Dermis blood vessel endothelial cell (primary cell): Measurements from ENCODE around the gene FAM83E. TPM values are rescaled to one million over a fixed set of nuclear protein-coding genes. Genes with fewer than 3 reads are reported as not detected.
A peak's percentile ranks its signal among the peaks of the same experiment; 100 is the strongest.
"Not testable (repeated sequence)": the region's sequence is repeated elsewhere in the genome, so short reads cannot be mapped to it uniquely, and the experiment has no call there.

Experiments
- DNase-seq: peaks from one replicate; pipeline ENCODE4 v3.0.0; 2010
- total RNA-seq: library from RNA; depleted of rRNA; stranded (reverse); fragments of >200 nt; gene quantifications from 2 replicates; pipeline ENCODE4 v1.2.3, GENCODE V29; 2014

FAM83E gene
- total RNA-seq, 1 donor from 2014 or later, result not detected

GRCh38 chr19:48611872-48612271 is 3.0 kb downstream of the FAM83E start:
- DNase-seq, result no peak

- no peak for DNase-seq
Measured at GRCh38 chr19:48609571-48610108, 5.2 kb downstream of the FAM83E start.

GRCh38 chr19:48608798-48609263 is 6.0 kb downstream of the FAM83E start:
- DNase-seq, result peak; percentile 65

- no peak for DNase-seq
Measured at GRCh38 chr19:48607359-48607755, 7.5 kb downstream of the FAM83E start.

GRCh38 chr19:48606463-48607358 is 8.2 kb downstream of the FAM83E start, which contains the start of gene SPACA4:
SPACA4 (plus strand) TSS chr19:48606742; CDS start chr19:48606979, 237 bp downstream.
- DNase-seq, result no peak

GRCh38 chr19:48603850-48604249 is 11.0 kb downstream of the FAM83E start:
- no peak for DNase-seq

- DNase-seq, result no peak
Measured at GRCh38 chr19:48603449-48603848, 11.4 kb downstream of the FAM83E start.

- DNase-seq, result no peak
Measured at GRCh38 chr19:48603001-48603400, 11.9 kb downstream of the FAM83E start.

GRCh38 chr19:48600679-48601417 is 14.0 kb downstream of the FAM83E start:
- no peak for DNase-seq

- DNase-seq, result no peak
Measured at GRCh38 chr19:48598996-48599700, 15.7 kb downstream of the FAM83E start.

- peak; percentile 58 for DNase-seq
Measured at GRCh38 chr19:48596679-48597465, 18.0 kb downstream of the FAM83E start.

- DNase-seq, result no peak
Measured at GRCh38 chr19:48596237-48596636, 18.6 kb downstream of the FAM83E start.

- no peak for DNase-seq
Measured at GRCh38 chr19:48595833-48596232, 19.0 kb downstream of the FAM83E start.

GRCh38 chr19:48595171-48595570 is 19.7 kb downstream of the FAM83E start:
- no peak for DNase-seq

- peak; percentile 29 for DNase-seq
Measured at GRCh38 chr19:48591021-48591420, 23.9 kb downstream of the FAM83E start.

GRCh38 chr19:48588670-48589401 is 26.0 kb downstream of the FAM83E start:
- peak; percentile 90 for DNase-seq

- no peak for DNase-seq
Measured at GRCh38 chr19:48587387-48587786, 27.5 kb downstream of the FAM83E start.

- DNase-seq, result no peak
Measured at GRCh38 chr19:48582168-48582567, 32.7 kb downstream of the FAM83E start.

- no peak for DNase-seq
Measured at GRCh38 chr19:48578891-48579290, 36.0 kb downstream of the FAM83E start.

GRCh38 chr19:48577908-48578307 is 37.0 kb downstream of the FAM83E start:
- not testable (repeated sequence) for DNase-seq
